NCI-H82 (cell line): ENCODE data around the gene IZUMO4.

Experiments used
- DNase-seq: peaks from one replicate; lab custom pipeline; 2025; lab: John Stamatoyannopoulos, UW

Gene IZUMO4

DNA sequence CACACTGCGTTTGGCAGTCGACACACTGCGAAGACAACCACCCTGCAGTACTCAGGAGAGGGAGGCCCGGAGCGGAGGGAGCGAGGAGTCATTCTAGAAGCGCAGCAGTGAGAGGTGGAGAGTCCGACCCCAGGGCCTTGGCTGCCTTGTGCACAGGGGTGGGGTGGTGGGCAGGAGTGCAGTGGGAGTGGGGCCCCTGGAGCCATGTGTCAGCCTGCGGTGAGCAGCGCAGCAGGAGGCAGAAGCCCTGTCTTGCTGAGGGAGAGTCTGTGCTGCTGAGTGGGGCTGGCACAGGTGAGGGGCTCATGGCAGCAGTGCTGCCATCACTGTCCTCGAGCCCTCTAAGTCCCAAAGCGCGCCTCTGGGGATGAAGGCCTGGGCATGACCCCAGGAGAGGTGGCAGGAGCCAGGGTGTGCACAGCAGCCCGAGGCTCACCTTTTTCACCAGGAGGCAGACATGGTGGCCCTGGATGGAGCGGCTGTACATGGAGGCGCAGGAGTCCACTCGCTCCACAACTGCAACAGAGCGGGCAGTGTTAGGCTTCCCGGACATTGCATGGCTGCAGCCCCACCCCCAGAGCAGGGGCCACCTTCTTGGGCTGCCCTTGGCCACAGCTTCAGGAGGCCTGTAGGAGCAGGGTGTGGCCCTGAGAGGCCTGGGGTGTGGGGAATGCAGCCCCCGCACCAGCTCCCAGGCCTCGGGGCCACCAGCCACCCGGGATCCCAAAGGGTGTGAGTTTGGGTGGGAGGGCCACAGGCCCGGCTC is 11.7 kb downstream of the IZUMO4 start:
- DNase-seq = no peak

DNA sequence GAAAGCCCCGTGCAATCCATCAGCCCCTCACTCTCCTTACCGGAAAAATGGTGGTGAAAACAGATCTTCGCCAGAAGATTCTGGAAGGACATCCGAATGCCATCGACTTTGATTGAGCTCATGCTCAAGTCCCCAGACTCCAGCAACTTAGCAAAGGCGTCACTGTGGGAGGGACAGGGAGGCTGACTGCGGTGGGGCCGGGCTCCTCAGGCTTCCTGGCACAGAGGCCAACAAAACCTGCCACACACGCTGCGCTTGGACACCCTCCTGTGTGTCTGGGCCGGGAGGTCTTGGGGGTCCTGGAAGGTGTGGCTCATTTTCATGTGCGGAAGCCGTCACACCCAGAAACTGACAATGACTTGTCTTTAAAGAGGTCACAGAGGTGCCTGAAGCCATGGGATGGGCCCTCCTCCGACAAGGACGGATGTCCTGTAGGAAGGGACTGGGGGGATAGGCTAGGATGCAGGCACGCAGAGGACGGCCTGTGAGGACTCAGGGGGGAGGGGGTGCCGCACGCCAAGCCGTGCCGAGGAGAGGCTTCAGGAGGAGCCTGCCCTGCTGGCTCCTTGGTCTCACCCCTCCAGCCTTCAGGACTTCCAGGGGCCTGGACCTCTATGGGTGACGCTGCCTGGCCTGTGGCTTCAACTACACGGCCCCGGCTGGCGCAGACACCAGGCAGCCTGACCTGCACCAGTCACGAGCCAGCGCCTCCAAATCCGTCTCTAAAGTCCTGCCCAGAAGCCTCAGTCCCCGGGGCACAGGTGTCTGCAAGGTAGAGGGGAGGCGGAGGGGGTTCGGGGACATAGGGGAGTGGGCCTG is 12.5 kb downstream of the IZUMO4 start:
- DNase-seq = no peak

DNA sequence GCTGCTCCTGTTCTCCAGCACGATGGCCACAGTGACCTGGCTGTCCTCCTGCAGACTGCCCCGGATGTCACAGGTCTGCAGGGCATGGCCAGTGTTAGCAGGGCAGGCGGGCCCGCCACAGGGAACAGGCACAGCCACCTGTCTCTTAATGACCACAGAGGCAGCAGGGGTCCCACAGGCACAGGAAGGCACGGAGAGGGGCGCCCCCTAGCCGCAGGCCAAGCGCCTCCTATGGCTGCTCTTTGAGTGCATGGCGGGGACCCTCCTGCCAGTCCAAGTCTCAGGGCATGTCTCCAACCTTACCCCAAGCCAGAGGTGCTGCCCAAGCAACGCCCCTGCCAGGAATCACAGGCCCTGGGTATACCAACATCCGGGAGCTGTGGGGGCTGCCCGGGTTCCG is 14.1 kb downstream of the IZUMO4 start:
- DNase-seq = no peak

DNA sequence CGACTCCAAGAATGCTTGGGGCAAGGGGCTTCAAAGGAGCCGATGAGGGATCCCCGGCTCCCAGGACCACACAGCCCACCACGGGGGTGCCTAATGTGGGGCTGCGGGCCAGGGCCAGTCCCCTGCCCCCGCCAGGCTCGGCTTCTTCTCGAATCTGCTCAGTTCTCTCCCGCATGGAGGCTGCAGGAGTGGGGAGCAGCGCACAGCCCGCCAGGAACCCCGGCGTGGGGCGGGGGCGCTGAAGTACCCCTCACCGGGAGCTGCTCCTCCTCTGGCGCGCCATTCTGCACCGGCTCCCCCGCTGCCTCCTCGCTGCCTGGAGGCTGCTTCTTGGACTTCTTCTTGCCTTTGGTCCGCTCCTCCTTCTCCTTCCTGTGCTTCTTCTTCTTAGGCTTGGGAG is 14.7 kb downstream of the IZUMO4 start:
- DNase-seq = no peak

DNA sequence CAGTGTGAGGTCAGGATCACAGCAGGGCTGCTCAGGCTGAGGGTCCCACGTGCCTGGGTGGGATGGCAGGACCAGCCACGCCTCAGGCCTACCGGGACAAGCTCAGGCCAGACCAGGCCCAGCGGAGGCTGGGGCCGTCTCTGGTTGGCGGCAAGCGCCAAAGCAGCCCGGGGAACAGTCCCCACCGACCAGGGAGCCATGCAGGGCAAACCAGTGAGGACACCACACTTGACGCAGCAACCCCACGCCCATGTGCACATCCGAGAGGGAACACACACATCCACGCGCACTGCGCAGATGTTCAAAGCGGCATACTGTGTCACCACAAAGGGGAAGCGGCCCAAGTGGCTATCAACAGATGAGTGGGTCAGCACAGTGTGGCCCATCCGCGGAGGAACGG is 15.2 kb downstream of the IZUMO4 start:
- no peak for DNase-seq

DNA sequence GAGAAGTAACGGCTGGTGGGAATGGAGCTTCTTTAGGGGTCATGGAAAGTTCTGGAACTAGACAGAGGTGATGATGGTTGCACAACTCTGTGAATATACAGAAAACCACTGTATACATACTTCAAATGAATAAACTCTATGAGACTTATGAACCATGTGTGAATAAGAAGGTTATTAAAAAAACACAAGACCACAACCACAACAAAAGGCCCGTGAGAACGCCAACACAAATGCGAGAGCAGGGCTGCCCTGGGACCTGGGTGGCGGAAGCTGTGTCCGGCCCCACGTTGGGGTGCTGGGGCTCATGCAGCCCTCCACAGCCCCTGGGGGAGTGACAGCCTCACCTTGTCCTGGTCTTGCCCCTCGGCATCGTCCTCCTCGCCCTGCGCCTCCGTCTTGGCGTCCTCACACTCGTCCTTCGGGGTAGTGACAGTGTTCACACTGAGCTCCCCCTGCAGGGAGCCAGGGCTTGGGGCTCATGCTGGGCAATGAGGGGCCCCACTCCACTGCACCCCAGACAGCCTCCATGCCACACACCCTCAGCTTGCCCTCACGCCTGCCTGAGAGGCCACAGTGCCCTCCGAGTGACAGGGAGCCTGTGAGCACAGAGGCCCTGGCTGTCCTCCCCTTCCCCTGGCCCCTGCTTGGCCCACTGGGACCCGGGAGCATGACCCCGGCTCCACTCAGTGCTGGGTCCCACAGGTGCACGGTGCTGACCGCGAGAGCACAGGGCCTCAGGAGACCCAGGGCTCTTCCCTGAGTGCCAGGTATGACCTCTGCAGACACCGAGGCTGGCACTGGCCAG is 16.0 kb downstream of the IZUMO4 start:
- no peak for DNase-seq

DNA sequence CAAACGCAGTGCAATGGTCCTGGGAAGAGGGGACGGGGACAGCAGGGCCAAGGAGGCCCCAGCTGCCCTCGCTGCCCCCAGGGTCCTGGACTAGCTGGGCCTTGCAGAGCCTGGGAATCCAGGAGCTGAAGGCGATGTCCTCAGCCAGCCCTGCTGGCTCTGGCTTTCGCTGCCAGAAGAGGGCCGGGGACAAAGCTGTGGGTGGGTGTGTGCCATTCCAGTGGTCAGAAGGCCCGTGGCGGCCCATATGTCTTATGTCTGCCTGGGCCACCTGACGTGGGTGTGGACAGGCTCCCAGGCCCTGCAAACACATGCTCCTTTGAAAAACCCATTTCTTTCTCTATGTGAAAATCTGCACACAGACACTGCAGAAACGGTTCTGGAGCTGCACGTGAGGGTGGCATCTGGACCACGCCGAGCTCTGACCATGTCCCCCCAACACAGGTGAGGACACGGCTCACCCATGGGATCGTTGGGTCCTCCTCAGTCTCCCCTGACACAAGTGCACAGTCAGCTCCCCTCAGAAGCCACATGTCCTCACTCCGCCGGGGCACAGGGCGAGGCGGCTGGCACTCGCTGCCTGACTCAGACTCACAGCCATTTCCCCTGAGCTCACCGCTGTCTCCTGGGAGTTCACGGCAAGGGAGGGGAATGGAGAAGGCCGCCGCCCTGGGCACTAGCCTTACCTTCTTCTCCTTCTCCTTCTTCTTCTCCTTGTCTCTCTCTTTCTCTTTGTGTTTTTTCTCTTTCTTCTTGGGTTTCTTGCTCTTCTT is 16.9 kb downstream of the IZUMO4 start:
- no peak for DNase-seq

DNA sequence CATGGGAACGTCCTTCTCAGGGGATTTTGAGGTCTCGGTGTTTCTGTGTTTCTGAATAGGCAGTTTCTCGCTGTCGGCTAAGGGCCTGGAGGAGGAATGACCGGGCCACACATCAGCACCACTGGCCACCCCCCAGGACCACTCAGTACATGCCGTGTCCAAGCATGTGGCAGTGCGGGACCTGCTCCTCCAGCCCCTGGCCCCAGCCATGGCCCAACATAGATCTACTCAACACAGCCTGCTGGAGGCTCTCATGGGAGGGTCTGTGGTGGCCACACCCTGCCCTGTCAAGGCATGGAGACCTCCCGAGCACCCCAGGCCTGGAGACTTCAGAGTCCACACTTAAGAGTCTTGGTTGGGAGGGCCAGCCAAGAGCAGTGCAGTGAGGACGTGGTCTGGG is 17.5 kb downstream of the IZUMO4 start:
- DNase-seq = no peak

DNA sequence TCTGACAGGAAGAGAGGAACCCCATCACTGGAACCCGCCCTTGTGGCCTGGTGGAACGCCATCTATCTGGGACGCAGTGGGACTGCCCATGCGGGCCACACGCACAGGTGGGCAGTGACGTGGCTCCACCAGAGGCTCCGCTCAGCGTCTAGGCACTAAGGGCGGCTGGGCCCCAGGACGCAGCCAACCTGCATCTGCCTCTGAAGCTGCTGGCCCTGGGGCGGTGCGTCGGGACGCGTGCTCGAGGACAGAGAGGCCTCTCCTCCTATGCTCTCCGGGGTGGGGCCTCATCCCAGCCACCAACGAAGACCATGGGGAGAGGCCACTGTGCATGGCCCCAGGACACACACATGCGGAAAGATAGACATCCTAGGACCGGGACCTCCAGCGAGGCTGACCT is 18.1 kb downstream of the IZUMO4 start:
- DNase-seq = no peak

DNA sequence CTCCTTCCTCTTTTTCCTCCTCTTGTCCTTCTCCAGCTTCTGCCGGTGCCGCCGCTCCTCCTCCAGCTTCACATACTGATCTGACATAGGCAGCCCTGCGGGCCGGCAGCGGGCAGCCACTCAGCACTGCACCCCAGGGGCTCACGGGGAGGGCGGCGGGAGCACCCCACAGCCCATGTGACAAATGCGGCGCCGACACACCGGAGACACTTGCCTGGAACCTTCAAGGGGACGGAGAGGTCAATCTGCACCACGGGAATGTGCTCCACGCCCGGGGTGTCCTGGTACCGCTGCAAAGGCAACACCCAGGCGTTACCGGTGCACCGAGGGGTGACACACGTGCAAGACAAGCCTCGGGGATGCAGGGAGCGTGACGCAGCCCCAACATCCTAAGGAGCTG is 18.6 kb downstream of the IZUMO4 start:
- no peak for DNase-seq

DNA sequence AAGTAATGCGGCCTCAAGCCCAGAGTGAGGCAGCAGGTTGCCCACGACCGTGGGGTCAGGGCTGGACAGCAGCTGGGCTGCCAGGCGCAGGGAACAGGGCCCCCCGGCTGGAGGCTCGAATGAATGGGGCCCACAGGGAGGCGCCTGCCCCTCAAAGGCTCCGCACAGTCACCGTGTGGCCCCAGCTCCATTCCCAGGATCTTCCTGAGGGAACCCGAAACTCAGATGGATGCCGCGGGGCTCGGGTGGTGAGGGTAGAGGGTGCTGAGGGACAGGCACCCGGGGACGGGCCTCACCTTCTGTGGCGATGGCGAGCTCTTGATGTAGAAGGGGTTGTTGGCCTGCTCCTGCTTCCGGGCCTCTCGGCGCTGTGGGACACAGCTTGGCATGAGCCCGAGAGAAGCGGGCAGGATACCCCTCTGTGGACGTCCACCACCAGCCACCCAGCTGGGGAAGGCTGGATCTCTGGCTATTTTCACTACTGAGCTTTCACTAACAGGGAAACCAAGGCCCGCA is 19.3 kb downstream of the IZUMO4 start:
- no peak for DNase-seq

DNA sequence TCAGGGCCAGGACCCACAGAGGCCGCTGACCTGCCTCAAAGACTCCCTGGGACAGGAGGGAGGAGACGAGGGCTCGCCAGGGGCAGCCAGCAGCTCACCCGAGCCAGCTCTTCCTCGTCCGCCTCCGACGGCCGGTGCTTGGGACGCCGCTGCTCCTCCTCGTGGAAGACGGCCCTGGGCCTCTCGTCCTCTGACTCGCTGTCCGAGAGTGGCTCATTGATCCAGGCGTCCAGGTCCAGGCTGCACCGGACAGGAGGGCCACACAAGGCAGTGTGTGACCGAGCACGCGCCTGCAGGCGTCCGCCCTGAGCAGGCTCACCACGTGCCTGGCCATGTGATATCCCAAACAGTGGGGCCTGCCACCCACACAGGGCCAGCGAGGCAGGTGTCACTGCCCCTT is 19.8 kb downstream of the IZUMO4 start:
- no peak for DNase-seq

DNA sequence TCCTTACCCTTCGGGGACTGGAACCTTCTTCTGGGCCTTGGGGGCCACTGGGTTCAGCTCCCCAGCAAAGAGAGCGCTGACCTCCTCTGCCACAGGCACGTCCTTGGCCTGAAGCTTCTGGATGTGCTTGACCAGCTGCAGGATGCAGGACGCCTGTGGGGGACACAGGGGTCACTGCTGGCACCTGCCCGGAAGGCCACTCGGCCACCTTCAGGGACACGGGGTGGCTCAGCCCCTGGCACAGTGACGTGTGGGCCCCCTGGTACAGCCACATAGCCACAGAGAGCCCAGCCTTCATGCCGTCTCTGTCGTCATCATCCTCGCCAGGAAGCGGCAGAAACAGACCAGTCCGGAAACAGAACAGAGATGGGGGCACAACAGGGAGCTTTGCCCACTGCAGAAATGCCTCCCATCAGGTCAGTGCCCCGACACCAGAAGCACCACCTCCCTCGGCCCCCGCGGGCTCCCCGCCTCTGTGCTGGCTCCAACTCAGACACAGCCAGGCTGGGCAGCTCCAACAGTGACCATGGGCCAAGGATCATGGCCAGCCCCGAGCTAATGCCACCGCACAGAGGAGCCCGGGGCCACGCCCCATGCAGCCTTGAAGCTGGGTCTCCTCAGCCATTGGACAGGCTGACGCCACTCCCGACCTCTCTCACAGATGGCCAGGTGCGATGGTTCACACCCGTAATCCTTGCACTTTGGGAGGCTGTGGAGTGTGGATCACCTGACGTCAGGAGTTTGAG is 20.7 kb downstream of the IZUMO4 start:
- no peak for DNase-seq

DNA sequence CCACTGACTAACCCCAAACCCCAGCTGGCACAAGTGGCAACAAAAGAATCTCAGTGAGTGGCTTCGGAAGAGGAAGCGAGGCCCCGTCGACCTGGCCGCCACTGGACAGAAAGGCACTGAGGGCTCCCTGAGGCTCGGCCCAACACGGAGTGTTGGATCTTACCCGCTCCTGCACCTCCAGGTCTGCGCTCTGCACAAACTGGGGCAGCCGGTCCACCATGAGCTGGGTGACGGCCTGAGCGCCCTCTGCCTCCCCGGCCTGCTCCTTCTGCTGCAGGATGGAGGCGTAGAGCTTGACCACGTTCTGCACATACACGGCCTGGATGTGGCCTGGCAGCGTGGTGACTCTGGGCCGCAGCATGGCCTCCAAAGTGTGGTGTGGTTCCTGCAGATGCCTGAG is 21.7 kb downstream of the IZUMO4 start:
- DNase-seq = no peak

DNA sequence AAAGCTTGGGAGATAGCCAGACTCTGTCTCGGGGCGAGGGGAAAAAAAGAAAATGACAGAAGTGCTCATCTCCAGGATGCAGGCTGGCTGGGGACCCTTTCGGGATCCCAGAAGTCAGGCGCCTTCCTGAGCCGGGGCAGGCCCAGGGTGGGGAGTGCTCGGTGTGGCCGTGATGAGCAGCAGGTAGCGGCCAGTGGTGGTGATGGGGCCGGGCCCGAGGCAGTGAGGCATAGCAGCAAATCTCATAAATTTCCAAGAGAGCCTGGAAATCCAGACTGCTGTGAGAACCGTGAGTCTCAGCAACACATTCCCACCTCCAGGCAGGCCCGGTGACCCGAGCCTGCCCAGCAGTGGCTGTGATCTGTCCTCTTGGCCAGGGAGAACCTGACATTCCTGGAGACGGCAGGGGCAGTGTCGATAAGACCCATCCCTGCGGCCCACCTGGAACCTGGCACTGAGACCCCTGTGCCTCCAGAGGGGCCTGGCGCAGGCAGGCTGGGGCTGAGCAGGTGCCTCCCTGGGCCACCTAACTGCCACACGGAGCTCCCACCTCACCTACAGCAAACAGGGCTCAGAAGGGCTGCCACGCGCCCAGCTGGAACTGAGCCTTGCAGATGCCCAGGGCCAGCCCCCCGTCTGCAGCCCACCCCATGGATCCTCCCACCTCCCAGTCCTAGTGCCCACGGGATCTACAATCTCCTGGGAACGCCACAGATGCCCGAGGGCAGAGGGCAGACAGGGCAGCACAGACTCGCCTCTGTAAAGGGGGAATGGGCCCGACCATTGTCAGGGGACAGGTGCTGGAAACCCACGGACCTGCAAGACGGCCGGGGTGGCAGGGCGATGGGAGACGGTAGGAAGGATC is 23.4 kb downstream of the IZUMO4 start:
- DNase-seq = no peak

DNA sequence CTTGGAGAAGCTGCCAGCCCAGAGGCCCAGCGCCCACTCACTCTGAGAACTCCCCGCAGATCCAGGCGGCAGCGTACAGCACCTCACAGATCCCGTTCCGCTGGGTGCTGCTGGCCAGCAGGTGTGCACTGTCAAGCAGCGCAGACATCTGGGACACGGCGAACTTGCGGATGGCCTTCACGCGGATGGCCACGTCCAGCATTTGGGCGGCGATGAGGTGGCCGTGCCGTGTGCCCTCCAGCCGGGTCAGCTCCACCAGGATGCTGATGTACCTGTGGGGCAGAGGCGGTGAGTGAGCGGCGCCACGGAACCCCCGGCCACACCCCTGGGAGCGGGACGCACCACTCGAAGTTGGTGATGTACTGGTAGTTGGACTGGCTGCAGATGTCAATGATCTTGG is 24.1 kb downstream of the IZUMO4 start:
- DNase-seq = no peak

DNA sequence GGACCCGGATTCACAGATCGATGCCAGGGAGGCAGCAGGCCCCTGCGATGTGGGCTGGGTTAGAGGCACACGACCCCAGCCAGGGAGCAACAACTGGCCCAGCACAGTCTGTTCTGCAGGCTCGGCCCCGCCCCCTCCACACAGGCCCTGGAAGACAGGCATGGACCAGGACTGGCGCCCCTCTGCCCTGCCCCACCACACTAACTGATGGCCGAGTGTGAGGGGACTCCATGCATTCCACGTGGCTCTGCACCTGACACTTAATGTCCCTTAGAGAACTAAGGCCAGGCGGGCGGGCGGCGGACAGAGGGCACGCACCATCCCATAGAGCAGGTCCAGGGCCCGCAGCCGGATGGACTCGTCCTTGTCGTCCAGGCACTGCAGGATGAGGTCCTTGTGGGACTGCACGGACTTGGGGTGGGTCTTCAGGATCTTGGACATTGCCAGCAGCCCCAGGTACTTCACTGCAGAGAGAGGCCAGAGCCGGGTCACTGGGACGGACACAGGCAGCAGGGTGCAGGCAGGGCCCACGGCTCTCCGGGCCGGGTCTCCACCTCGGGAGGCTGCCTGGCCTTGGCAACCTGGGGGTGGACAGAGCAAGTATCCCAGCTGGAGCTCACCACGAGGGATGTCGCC is 24.8 kb downstream of the IZUMO4 start:
- DNase-seq = no peak

DNA sequence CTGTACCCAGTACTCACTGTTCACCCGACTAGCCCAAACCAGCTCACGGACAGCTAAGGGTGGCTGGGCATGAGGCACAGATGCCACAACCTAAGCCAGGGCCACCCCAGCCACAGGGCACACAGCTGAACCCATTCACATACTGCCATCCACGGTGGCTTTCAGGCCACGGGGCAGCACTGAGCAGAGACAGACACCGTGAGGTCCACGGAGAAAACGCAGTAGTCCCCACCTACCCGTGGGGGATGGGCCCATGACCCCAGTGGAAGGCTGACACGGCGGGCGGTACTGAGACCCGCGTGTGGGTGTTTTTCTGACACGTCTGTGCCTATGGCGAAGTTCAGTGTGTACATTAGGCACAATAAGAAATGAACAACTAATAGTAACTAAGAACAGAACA is 25.5 kb downstream of the IZUMO4 start:
- no peak for DNase-seq

DNA sequence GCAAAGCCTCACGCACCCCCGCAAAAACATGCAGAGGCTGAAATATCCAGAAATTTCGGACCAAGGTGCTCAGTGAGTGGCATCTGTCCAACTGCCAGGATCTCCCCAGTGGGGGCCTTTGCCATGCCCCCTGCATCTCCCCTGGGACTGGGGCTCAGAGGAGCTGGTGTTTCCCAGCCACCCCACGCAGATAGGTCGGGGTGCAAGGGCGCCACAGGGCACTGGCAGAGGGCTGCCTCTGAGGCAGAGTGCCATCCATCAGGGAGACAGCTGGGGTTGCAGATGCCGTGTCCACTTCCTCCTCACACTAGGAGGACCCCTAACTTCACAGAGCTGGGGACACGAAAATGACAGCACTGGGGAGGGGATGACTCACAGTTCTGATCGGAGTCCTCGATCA is 26.3 kb downstream of the IZUMO4 start:
- DNase-seq = no peak
